HepG2 (cell line): ENCODE data around the gene SMYD2. TPM values are rescaled to one million over a fixed set of nuclear protein-coding genes. Genes with fewer than 3 reads are reported as not detected.

Source experiments
- ATF4 ChIP-seq, 2 experiments: fragments of 450-650 bp in 1 of 2; sonication (generic) in 1 of 2; formaldehyde crosslinking; IDR thresholded peaks; 2 replicates each; pipeline versions ENCODE4 v1.5.0 to v1.8.0; 2020 to 2022; ENCODE audit warnings: mild to moderate bottlenecking in 1 of 2, missing genetic modification reagents in 1 of 2
- CEBPB ChIP-seq: IDR thresholded peaks from 2 replicates; pipeline ENCODE4 v1.6.1; 2011; ENCODE audit warnings: low read depth, low read length, improper control_type of control experiment, borderline replicate concordance
- ELF1 ChIP-seq: sonication (generic); formaldehyde crosslinking; IDR thresholded peaks from 2 replicates; pipeline ENCODE4 v1.4.0; 2020; ENCODE audit warnings: missing genetic modification reagents
- GFI1 ChIP-seq: sonication (generic); formaldehyde crosslinking; IDR thresholded peaks from 2 replicates; pipeline ENCODE4 v1.5.0; 2020; ENCODE audit warnings: missing genetic modification reagents, mild to moderate bottlenecking, borderline replicate concordance
- HCFC1 ChIP-seq: fragments of 150-350 bp; IDR thresholded peaks from 2 replicates; pipeline ENCODE4 v1.6.1; 2014; ENCODE audit warnings: low read depth, low read length
- HINFP ChIP-seq: sonication (generic); formaldehyde crosslinking; IDR thresholded peaks from 2 replicates; pipeline ENCODE4 v1.4.0; 2020; ENCODE audit warnings: low read depth, mild to moderate bottlenecking, missing genetic modification reagents
- IRF2 ChIP-seq: IDR thresholded peaks from 2 replicates; pipeline ENCODE4 v1.6.1; 2018; ENCODE audit warnings: missing genetic modification reagents, missing compliant biosample characterization
- JDP2 ChIP-seq: sonication (generic); formaldehyde crosslinking; IDR thresholded peaks from 2 replicates; pipeline ENCODE4 v1.8.1; 2022; ENCODE audit warnings: missing genetic modification reagents, borderline replicate concordance
- NFIC ChIP-seq: IDR thresholded peaks from 2 replicates; pipeline ENCODE4 v1.6.1; 2012; ENCODE audit warnings: mild to moderate bottlenecking, low read length, inconsistent platforms
- PAWR ChIP-seq: sonication (generic); formaldehyde crosslinking; IDR thresholded peaks from 2 replicates; pipeline ENCODE4 v1.4.0; 2020; ENCODE audit warnings: missing genetic modification reagents, mild to moderate bottlenecking, borderline replicate concordance
- PTBP1 ChIP-seq: fragments of 200-400 bp; formaldehyde crosslinking; IDR thresholded peaks from 2 replicates; pipeline ENCODE4 v1.6.1; 2018; ENCODE audit warnings: low read length, low read depth; ENCODE audit not compliant: poor library complexity, severe bottlenecking
- RNF2 ChIP-seq: fragments of 450-650 bp; conservative IDR thresholded peaks from 2 replicates; pipeline ENCODE4 v1.6.1; 2016; ENCODE audit warnings: low read depth
- SETDB1 ChIP-seq: sonication (generic); formaldehyde crosslinking; IDR thresholded peaks from 2 replicates; pipeline ENCODE4 v1.5.1; 2020; ENCODE audit warnings: missing genetic modification reagents, mild to moderate bottlenecking, borderline replicate concordance
- SOX5 ChIP-seq: IDR thresholded peaks from 2 replicates; pipeline ENCODE4 v1.6.1; 2016; ENCODE audit warnings: borderline replicate concordance
- SP5 ChIP-seq: IDR thresholded peaks from 2 replicates; pipeline ENCODE4 v1.6.1; 2016; ENCODE audit warnings: low read depth, borderline replicate concordance
- ZNF142 ChIP-seq: sonication (generic); formaldehyde crosslinking; IDR thresholded peaks from 2 replicates; pipeline ENCODE4 v1.4.0; 2020; ENCODE audit warnings: missing genetic modification reagents
- ZNF564 ChIP-seq: sonication (generic); formaldehyde crosslinking; IDR thresholded peaks from 2 replicates; pipeline ENCODE4 v1.8.1; 2023; ENCODE audit warnings: mild to moderate bottlenecking, missing genetic modification reagents
- ZNF597 ChIP-seq: sonication (generic); formaldehyde crosslinking; IDR thresholded peaks from 2 replicates; pipeline ENCODE4 v1.5.0; 2020; ENCODE audit warnings: missing genetic modification reagents
- ZNF629 ChIP-seq: sonication (generic); formaldehyde crosslinking; conservative IDR thresholded peaks from 2 replicates; pipeline ENCODE4 v1.5.0; 2020; ENCODE audit warnings: missing genetic modification reagents
- ZNF644 ChIP-seq: IDR thresholded peaks from 2 replicates; pipeline ENCODE4 v1.6.1; 2016; ENCODE audit warnings: low read depth
- ZNF678 ChIP-seq: sonication (generic); formaldehyde crosslinking; IDR thresholded peaks from 2 replicates; pipeline ENCODE4 v1.4.0; 2020; ENCODE audit warnings: mild to moderate bottlenecking, missing genetic modification reagents
- polyA plus RNA-seq, 8 experiments: library from polyadenylated mRNA; depleted of rRNA in 3 of 8; stranded (reverse) in 7 of 8; unstranded in 1 of 8; fragments of >200 nt; fragmentation: Illumina TruSeq in 4 of 8; extraction: Trizol in 4 of 8; gene quantifications; 2 replicates each; pipeline versions ENCODE4 v1.2.1 to v1.2.3, GENCODE V29; 2011 to 2016; ENCODE audit warnings: low read depth in 4 of 8, missing spikeins in 1 of 8, mixed read lengths in 1 of 8; ENCODE audit not compliant: insufficient read depth in 1 of 8
- total RNA-seq, 5 experiments: library from RNA; depleted of rRNA; stranded (reverse); fragments of >200 nt; fragmentation: Illumina TruSeq; extraction: Trizol; gene quantifications; 2 replicates each; pipeline ENCODE4 v1.2.3, GENCODE V29; 2016; ENCODE audit warnings: low read depth in 1 of 5

The SMYD2 gene
- total and polyA plus RNA-seq, 2 of the 13 experiments (the other 11 are each of a cell fraction or from before 2014, with no cell fraction given) = 72.7 to 139 TPM

GRCh38 chr1:214281720-214282629 lies 1.0 kb downstream of the SMYD2 start (continued):
- TF ChIP-seq ATF4 (CRISPR knock-in tag; IDR thresholded peaks at IDR 0.05) = no peak
- no peak for TF ChIP-seq ZNF678 (CRISPR knock-in tag)
- no peak for TF ChIP-seq ZNF564 (CRISPR knock-in tag)
- TF ChIP-seq HINFP (CRISPR knock-in tag) = no peak
- no peak for TF ChIP-seq JDP2 (CRISPR knock-in tag)
- TF ChIP-seq ZNF142 (CRISPR knock-in tag) = no peak
- TF ChIP-seq SETDB1 (CRISPR knock-in tag) = no peak
- no peak for TF ChIP-seq PAWR (CRISPR knock-in tag)
- no peak for TF ChIP-seq ZNF597
- no peak for TF ChIP-seq RNF2
- no peak for TF ChIP-seq ELF1 (CRISPR knock-in tag)
- TF ChIP-seq ZNF629 (CRISPR knock-in tag) = peak; percentile 91
- TF ChIP-seq SP5 (CRISPR knock-in tag) = no peak
- no peak for TF ChIP-seq ZNF644 (CRISPR knock-in tag)
- TF ChIP-seq NFIC = no peak
- no peak for TF ChIP-seq HCFC1
- TF ChIP-seq SOX5 (CRISPR knock-in tag) = no peak
- TF ChIP-seq IRF2 = peak; percentile 57; the same call in 1 of the 2 replicates
- peak; percentile 62 for TF ChIP-seq PTBP1
- TF ChIP-seq CEBPB = peak; percentile 40; the same call in 1 of the 2 replicates
- no peak for TF ChIP-seq GFI1 (CRISPR knock-in tag)
